GM12872 (cell line): ENCODE measurements around the gene PLB1.

Experiments
- TF ChIP-seq, protein P1 (sequence below): IDR thresholded peaks from 3 replicates; pipeline ENCODE4 v1.5.1; 2011; ENCODE audit warnings: low read depth, mild to moderate bottlenecking, low read length, moderate library complexity; ENCODE audit not compliant: insufficient read depth

Gene PLB1

DNA sequence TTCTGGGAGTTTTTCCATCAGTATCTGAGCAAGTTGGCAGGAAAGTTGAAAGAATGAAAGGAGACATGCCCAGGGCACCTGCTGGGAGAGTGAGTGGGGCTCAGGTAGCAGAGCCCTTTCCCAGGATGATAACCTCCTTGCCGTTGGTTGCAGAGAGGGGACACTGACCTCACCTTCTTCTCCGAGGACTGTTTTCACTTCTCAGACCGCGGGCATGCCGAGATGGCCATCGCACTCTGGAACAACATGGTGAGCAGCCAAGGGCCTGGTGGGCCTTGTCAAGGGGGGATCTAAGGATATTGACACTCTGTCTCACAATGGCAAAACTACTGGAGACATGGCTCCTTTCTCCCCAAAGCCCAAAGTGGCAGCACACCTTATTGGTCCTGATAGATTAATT lies 136.9 kb downstream of the PLB1 start:
- TF ChIP-seq, protein P1, sequence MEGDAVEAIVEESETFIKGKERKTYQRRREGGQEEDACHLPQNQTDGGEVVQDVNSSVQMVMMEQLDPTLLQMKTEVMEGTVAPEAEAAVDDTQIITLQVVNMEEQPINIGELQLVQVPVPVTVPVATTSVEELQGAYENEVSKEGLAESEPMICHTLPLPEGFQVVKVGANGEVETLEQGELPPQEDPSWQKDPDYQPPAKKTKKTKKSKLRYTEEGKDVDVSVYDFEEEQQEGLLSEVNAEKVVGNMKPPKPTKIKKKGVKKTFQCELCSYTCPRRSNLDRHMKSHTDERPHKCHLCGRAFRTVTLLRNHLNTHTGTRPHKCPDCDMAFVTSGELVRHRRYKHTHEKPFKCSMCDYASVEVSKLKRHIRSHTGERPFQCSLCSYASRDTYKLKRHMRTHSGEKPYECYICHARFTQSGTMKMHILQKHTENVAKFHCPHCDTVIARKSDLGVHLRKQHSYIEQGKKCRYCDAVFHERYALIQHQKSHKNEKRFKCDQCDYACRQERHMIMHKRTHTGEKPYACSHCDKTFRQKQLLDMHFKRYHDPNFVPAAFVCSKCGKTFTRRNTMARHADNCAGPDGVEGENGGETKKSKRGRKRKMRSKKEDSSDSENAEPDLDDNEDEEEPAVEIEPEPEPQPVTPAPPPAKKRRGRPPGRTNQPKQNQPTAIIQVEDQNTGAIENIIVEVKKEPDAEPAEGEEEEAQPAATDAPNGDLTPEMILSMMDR: no peak

GRCh38 chr2:28633204-28633603 lies 137.3 kb downstream of the PLB1 start:
- TF ChIP-seq, protein P1: no peak

DNA sequence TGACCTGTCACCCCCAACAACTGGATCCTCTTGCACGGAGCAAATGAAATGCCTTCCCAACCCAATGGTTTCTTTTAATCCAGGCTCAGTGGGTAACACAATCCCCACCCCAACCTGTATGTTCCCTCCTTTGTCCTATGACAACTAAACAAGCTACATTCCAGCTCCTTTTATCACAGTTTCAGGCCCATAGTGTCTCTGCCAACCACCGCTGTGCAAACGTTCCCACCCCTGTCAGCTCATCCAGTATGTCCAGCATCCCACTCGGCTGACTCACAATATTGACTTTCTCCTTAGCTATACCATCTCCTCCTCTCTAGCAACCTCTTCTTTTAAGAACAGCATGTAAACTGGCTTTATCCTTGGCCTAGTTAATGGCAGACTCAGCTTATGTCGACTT lies 137.9 kb downstream of the PLB1 start:
- TF ChIP-seq, protein P1: no peak

DNA sequence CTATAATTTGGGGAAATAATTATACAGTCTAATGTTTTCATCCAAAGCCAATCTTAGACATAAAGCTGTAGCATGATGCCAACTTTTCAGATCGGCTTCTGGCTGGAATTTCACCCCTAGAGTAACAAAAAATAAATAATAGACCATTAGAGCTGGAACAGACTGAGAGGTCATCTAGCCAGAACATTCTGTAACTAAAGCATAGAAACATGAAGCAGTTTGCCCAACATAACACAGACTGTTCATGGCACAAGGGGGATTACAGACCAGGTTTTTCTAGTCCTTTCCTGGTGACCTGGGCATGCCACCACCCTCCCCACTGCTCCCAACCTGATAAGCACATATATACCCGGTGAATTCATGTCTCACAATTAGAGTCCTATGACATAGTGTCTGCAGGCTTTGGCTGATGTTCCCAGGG lies 139.3 kb downstream of the PLB1 start:
- TF ChIP-seq, protein P1: no peak

DNA sequence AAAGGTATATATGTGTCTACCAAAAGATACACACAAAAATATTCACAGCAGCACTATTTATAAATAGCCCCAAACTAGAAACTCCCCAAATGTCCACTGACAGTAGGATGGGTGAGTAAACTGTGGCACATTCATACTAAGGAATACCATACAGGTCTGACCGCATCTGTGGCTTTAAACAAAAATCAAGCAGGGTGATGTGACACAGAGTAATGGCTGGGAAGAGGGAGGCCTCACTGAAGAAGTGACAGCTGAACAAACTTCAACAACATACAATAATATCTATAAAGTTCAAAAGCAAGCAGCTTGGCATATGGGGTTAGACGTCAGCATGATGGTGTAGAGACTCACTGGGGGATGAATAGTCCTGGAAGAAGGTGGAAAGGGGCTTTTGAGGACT lies 140.6 kb downstream of the PLB1 start:
- TF ChIP-seq, protein P1: no peak

DNA sequence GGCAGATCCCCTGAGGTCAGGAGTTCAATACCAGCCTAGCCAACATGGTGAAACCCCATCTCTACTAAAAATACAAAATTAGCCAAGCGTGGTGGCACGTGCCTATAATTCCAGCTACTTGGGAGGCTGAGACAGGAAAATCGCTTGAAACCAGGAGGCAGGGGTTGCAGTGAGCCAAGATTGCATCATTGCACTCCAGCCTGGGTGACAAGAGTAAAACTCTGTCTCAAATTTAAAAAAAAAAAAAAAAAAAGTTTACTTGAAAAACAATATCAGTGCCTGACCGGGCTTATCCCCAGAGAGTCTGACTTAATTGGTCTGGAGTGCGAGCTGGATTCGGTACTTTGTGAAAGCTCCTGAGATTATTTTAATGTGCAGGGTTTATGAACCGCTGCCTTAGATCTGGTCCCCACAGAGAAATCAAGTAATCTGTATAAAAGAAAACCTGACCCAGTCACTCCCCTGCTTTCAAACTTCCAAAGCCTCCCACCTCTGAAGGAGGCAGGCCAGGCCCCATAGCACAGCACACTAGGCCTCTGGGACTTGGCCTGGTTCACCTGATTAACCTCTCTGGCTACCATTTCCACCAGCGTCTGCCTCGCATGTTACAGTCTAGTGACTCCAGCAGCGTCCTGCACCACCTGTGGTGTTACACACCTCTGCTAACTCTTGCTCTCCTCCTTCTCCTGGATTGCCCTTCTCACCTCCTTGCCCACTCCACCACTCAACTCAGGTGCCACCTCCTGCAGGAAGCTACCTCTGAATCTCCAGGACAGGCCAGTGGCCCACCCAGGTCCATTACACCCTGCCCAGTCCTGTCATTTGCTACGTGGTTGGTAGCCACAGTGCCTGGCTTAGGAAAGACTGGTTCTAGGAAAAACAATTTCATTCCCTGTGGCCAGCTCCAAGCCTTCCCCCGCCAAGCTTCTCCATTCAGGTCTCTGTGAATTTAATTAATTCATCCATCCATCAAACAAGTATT lies 141.5 kb downstream of the PLB1 start:
- TF ChIP-seq, protein P1: no peak

- TF ChIP-seq, protein P1: no peak
Observed at GRCh38 chr2:28638102-28638501, 142.2 kb downstream of the PLB1 start.
